Effector memory CD4-positive, alpha-beta T cell (primary cell): ENCODE data around the gene PRRT1B.

Experiments used
- DNase-seq, 3 donors: peaks; one replicate each; pipeline ENCODE4 v3.0.0-alpha.2; 2020
- H3K27ac ChIP-seq: 2 replicates; pipeline ENCODE4 v1.7.0; 2013; ENCODE audit warnings: mild to moderate bottlenecking, low read length, moderate library complexity; ENCODE audit not compliant: insufficient read depth, poor library complexity, severe bottlenecking
- H3K27me3 ChIP-seq: replicated peaks from 2 replicates; pipeline ENCODE4 v1.7.0; 2013; ENCODE audit warnings: mild to moderate bottlenecking, low read length; ENCODE audit not compliant: insufficient read depth, control insufficient read depth, poor library complexity, severe bottlenecking
- H3K36me3 ChIP-seq: 2 replicates; pipeline ENCODE4 v1.7.0; 2013; ENCODE audit warnings: mild to moderate bottlenecking, low read length, moderate library complexity; ENCODE audit not compliant: control insufficient read depth, insufficient read depth
- H3K4me1 ChIP-seq: 2 replicates; pipeline ENCODE4 v1.7.0; 2013; ENCODE audit warnings: low read length, mild to moderate bottlenecking; ENCODE audit not compliant: control insufficient read depth, insufficient read depth, poor library complexity, severe bottlenecking
- H3K4me3 ChIP-seq: 2 replicates; pipeline ENCODE4 v1.7.0; 2013; ENCODE audit warnings: low read length, low read depth, mild to moderate bottlenecking; ENCODE audit not compliant: insufficient read depth, poor library complexity, severe bottlenecking
- H3K9me3 ChIP-seq: 2 replicates; pipeline ENCODE4 v1.7.0; 2013; ENCODE audit warnings: mild to moderate bottlenecking, low read length, moderate library complexity; ENCODE audit not compliant: control insufficient read depth

PRRT1B gene

DNA sequence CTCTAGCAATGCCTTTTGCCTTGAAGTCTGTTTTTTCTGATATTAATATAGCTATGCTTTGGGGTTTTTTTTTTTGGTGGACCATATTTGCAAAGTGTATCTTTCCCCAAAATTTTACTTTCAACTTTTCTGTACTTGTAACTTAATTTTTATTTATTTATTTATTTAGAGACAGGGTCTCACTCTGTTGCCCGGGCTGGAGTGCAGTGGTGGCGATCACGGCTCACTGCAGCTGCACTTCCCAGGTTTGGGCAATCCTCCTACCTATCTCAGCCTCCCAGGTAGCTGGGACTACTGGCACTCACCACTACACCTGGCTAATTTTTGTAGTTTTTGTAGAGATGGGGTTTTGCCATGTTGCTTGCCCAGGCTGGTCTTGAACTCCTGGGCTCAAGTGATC is 20.8 kb downstream of the PRRT1B start:
- Histone ChIP-seq H3K27me3 (no peaks in the 10 kb centered on the region), H3K4me1 (no peaks in the 10 kb centered on the region), H3K4me3 (no peak overlapping the region), H3K9me3 (no peaks in the 10 kb centered on the region), H3K27ac (no peak overlapping the region), H3K36me3 (no peaks in the 10 kb centered on the region)
- DNase-seq, result no peak

DNA sequence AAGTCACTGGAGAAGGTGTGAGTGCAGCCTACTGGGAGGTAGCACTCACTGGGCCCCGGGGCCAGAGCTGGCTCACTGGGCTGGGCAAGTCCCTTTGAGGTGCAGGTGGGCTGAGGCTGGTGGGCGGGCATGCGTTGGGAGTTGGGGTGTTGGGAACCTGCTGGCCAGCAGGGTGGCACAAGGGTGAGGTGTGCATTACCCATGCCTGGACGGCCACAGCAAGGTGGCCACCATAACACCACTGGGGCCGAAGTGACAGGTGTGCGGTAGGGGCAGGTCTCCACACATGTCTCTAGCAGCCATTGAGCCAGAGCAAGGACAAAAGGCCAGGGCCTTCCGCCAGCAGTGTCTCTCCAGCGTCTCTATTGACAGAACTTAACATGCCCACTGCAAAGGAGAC is 22.6 kb downstream of the PRRT1B start:
- H3K4me1 ChIP-seq, result no peaks in the 10 kb centered on the region
- no peak for DNase-seq
- H3K4me3 ChIP-seq, result no peak overlapping the region
- peaks cover 13% of the 10 kb centered on the region for H3K36me3 ChIP-seq
- H3K9me3 ChIP-seq, result no peaks in the 10 kb centered on the region
- no peak overlapping the region for H3K27ac ChIP-seq
- H3K27me3 ChIP-seq, result no peaks in the 10 kb centered on the region

GRCh38 chr9:131574730-131575640 is 29.7 kb downstream of the PRRT1B start:
- H3K4me1 ChIP-seq, result peaks cover 17% of the 10 kb centered on the region
- H3K36me3 ChIP-seq, result peaks cover 46% of the 10 kb centered on the region
- H3K4me3 ChIP-seq, result no peak overlapping the region
- no peaks in the 10 kb centered on the region for H3K27me3 ChIP-seq
- no peak overlapping the region for H3K27ac ChIP-seq
- no peaks in the 10 kb centered on the region for H3K9me3 ChIP-seq
- no peak for DNase-seq

DNA sequence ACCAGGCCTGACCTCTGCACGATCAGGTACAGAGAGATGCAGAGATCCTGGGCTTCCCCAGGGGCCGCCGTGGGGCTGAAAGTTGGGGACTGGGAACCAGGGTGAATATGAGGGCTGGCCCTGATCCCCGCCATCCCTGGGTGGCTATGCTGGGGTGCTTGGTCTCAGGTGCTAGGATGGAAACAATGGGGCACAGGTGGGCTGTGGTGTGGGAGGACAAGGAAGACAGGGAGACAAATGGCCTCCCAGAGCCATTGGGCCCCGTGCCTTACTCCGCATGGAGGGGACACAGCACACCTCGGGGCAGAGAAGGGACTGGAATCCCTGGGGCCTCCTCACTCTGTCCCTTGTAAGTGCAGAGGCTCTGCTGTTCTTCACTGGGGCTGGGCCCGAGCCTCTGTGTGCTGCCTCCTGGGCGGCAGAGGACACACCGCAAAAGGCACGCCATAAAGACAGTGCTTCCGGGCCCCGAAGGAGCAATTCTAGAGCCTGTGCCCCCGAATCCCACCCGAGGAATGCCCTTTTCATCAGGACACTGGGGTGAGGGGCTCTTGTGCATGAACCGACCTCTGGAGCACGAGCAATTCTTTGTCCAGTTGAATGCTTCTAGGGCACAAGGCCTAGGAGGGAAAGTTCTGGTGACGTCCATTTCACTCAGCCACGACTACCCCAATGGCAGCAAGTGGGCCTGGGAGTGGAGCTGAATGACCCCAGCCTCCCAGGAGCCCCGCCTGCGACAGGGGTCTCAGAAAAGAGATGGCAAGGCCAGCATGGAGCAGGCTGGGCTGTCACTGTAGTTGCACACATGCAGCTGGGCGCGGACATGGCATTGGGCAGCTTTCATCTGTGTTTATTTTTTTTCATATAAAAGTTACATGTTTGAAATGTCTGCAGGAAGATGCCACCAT is 30.9 kb downstream of the PRRT1B start:
- Histone ChIP-seq H3K4me3 (no peak overlapping the region), H3K4me1 (peaks cover 17% of the 10 kb centered on the region), H3K36me3 (peaks cover 55% of the 10 kb centered on the region), H3K27me3 (no peaks in the 10 kb centered on the region), H3K27ac (no peak overlapping the region), H3K9me3 (no peaks in the 10 kb centered on the region)
- no peak for DNase-seq

- peak overlapping the region; percentile 8 for H3K27ac ChIP-seq
- no peaks in the 10 kb centered on the region for H3K9me3 ChIP-seq
- H3K4me3 ChIP-seq, result no peak overlapping the region
- H3K36me3 ChIP-seq, result peaks cover 54% of the 10 kb centered on the region
- no peak for DNase-seq
- peaks cover 17% of the 10 kb centered on the region for H3K4me1 ChIP-seq
- no peaks in the 10 kb centered on the region for H3K27me3 ChIP-seq
Observed at GRCh38 chr9:131577005-131578000, 32.0 kb downstream of the PRRT1B start.

DNA sequence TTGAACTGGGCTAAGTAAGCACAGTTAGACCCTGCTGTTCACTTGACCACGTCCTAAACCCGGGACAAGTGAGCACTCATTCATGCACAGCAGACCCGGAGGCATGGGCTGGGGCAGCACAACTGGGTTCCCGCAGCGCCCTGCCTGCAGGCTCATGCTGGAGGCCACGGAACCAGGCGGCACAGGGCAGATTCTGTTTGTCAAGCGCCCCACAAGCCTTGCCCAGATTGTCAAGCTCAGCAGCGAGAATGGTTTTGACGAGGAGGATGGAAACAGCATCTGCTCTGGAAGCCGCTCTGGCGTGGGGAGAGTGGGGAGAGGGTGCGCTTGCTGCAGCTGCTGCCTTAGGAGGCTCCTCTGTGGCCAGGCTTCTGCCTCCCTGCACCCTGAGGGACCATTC is 32.7 kb downstream of the PRRT1B start:
- Histone ChIP-seq H3K4me1 (peaks cover 17% of the 10 kb centered on the region), H3K36me3 (peaks cover 56% of the 10 kb centered on the region), H3K4me3 (no peak overlapping the region), H3K27ac (peak overlapping the region; percentile 8), H3K9me3 (no peaks in the 10 kb centered on the region), H3K27me3 (no peaks in the 10 kb centered on the region)
- DNase-seq, result no peak

DNA sequence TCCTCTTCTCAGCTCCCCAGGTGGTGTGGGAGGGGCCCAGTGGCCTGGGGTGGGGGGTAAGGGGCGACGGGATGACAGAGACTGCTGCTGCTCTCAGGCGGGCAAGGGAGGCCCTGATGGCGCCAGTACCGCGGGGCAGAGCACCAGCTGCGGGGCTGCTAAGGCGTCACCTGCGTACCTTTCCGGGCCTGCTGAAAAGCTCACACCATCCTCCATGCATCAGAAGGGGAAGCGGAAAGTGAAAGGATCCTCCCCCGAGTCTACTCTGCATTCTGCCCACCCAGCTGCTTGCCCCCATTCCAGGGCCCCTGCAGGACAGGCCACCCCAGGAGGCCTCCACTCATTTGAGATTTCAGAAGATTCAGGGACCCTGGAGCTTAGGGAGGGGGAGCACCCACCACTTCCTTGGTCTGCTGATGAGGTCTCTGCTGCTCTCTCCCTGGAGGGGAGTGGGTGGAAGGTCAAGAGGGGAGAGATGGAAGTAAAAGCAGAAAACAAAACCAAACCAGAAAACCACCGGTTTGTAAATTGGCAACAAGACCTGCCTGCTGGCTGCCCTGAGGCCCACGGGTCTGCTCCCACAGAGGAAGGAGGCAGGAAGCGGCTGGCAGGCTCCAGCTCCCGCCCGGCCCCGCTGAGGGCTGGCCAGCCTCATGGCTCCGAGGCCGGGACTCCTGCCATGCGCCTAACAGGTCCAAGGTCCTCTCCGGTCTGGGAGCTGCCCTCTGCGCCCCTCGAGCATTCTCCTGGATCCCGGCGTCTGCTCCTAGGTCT is 33.6 kb downstream of the PRRT1B start:
- H3K9me3 ChIP-seq, result no peaks in the 10 kb centered on the region
- H3K27ac ChIP-seq, result peak overlapping the region; percentile 66
- H3K36me3 ChIP-seq, result peaks cover 65% of the 10 kb centered on the region
- no peaks in the 10 kb centered on the region for H3K27me3 ChIP-seq
- H3K4me3 ChIP-seq, result peak overlapping the region; percentile 4
- peaks cover 17% of the 10 kb centered on the region for H3K4me1 ChIP-seq
- DNase-seq, result peak; percentile 8 to 21 (median 16)

- peaks cover 72% of the 10 kb centered on the region for H3K36me3 ChIP-seq
Observed at GRCh38 chr9:131579789-131580211, 34.5 kb downstream of the PRRT1B start.

DNA sequence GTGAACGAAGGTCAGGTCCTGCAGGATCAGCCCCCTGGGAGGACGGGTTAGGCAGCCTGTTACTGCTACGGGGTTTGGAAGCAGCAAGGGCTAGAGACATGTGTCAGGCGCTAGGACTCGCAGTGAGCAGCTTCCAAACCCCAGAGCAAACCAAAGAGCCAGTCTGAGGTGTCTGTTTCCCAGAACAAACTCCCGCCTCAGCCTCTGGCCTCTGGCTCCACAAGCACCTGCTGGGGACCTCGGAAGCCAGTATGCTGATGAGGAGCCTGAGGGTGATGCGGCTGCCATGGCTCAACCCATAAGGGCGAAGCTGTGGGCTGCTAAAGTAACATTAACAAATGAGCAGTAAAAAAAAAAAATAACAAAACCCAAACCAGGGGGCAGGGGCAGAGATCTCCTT is 35.0 kb downstream of the PRRT1B start:
- Histone ChIP-seq H3K36me3 (peaks cover 70% of the 10 kb centered on the region), H3K4me3 (no peak overlapping the region), H3K27me3 (no peaks in the 10 kb centered on the region), H3K4me1 (peaks cover 27% of the 10 kb centered on the region), H3K27ac (no peak overlapping the region), H3K9me3 (no peaks in the 10 kb centered on the region)
- DNase-seq, result no peak

More at GRCh38 chr9:131579789-131580211, 34.5 kb downstream of the PRRT1B start:
- no peak overlapping the region for H3K4me3 ChIP-seq
- H3K27me3 ChIP-seq, result no peaks in the 10 kb centered on the region
- no peaks in the 10 kb centered on the region for H3K9me3 ChIP-seq
- peaks cover 21% of the 10 kb centered on the region for H3K4me1 ChIP-seq
- DNase-seq, result no peak
- H3K27ac ChIP-seq, result no peak overlapping the region
